ENCODE data around the gene ALKBH2.

Gene ALKBH2

GRCh38 chr12:109093022-109093918 lies at the start of gene ALKBH2:
TSS of gene ALKBH2 (minus strand) at chr12:109093472. CDS start at chr12:109092786, 686 bp downstream.
- DNase-seq (ENCODE audit: low read depth), result peak; percentile 92

GRCh38 chr12:109140560-109140959 lies 47.3 kb upstream of the ALKBH2 start:
- DNase-seq (ENCODE audit: low read depth), result no peak

DNA sequence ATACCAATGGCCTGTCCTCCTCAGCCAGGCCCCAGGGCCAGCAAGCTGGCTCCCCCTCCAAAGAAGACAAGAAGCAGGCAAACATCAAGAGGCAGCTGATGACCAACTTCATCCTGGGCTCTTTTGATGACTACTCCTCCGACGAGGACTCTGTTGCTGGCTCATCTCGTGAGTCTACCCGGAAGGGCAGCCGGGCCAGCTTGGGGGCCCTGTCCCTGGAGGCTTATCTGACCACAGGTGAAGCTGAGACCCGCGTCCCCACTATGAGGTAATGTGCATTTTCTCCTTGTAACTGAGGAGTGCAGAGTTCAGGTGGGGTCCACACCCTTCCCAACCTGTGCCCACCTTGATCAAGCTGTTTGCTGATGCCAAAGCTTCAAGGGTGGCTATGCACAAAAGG lies 46.5 kb upstream of the ALKBH2 start:
- no peak for DNase-seq (ENCODE audit: low read depth)

- DNase-seq (ENCODE audit: low read depth), result no peak
Observed at GRCh38 chr12:109139360-109139759, 46.1 kb upstream of the ALKBH2 start.

- no peak for DNase-seq (ENCODE audit: low read depth)
Observed at GRCh38 chr12:109137055-109137454, 43.8 kb upstream of the ALKBH2 start.

- no peak for DNase-seq (ENCODE audit: low read depth)
Observed at GRCh38 chr12:109134186-109134917, 41.1 kb upstream of the ALKBH2 start.

DNA sequence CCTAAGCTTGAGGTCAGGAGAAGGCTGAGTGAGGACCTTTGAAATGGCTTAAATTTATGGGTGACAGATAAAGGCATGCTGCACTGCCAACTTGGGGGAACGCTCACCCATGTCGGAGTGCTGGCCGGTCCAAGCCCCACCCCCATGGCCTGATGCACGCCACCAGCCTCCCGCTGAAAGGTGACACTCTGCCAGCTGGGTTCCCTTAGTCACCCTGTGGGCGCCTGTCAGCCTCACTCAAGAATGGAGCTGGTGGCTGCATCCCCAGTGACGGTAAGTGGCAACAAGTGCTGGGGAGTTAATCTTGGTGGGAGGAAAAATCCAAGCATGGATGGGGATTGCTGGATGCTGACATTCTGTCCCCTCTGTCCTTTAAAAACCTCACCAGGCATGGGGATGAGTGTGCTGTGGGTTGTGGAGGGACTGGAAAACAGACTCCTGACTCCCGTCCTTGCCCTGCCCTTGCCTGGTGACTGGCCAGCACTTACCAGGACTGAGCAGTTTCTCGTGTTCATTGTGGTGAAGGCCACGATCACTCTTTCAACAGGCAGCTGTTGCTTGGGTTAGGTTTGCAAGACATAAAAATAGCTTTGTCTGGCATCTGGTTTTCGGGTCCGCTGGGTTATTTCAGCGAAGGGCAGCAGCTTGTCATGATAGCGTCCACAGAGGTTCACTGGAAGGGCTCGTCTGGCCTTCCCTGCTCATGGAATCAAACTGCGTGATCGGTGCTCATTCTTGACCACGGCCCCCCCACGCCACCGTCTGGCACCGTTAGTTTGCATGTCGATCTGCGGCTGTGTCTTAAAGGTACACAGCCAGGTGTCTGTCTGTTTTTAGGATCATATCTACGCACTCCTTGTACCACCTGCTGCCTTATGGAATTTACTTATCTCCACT lies 38.1 kb upstream of the ALKBH2 start:
- DNase-seq (ENCODE audit: low read depth), result no peak

- no peak for DNase-seq (ENCODE audit: low read depth)
Observed at GRCh38 chr12:109130297-109131153, 37.3 kb upstream of the ALKBH2 start.

DNA sequence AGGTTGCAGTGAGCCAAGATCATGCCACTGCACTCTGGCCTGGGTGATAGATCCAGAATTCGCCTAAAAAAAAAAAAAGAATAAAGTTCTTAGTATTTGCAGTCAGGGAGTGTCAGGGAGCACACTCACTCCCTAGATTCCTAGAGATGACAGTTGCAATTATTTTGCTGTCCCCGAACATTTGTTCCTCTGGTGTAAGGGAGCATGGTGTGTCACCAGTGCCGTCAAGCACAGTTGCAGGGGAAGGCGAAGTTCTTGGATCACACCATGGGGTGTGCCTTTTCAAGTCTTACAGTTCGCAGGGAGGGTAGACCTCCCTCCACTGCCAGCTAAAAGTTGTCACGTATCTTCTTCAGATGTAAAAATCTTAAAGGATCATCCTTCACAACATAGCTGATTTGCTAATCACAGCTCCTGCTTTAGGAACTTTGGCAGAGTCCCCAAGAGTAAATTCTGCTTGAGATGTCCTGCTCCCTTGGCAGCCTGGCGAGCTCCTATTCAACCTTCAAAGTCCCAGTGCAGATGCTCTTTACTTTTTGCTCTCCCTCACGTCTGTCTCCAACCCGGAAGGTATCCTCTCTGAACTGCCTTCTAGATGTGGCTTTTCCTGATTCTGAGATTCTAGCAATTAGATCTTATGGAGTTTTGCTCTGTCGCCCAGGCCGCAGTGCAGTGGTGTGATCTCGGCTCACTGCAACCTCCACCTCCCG lies 34.4 kb upstream of the ALKBH2 start:
- no peak for DNase-seq (ENCODE audit: low read depth)

DNA sequence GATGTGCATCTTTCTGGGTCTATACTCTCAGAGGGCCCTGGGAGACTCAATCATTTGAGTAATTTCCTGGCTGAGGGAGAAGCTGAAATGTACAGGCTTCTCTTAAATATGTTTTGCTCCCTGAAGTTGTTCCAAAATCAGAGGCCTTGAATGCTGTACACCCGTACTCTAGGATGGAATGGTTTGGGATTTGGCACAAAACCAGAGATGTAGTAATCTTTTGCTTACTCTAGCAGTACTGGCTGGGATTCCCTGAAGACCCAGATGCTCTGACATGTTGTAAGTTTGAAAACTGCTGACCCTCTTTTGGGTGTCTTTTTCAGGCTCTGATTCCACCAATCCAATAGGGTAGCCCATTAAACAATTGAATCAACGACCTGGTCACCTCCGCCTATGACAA lies 33.5 kb upstream of the ALKBH2 start:
- DNase-seq (ENCODE audit: low read depth), result no peak

GRCh38 chr12:109125791-109126190 lies 32.5 kb upstream of the ALKBH2 start:
- DNase-seq (ENCODE audit: low read depth), result no peak

DNA sequence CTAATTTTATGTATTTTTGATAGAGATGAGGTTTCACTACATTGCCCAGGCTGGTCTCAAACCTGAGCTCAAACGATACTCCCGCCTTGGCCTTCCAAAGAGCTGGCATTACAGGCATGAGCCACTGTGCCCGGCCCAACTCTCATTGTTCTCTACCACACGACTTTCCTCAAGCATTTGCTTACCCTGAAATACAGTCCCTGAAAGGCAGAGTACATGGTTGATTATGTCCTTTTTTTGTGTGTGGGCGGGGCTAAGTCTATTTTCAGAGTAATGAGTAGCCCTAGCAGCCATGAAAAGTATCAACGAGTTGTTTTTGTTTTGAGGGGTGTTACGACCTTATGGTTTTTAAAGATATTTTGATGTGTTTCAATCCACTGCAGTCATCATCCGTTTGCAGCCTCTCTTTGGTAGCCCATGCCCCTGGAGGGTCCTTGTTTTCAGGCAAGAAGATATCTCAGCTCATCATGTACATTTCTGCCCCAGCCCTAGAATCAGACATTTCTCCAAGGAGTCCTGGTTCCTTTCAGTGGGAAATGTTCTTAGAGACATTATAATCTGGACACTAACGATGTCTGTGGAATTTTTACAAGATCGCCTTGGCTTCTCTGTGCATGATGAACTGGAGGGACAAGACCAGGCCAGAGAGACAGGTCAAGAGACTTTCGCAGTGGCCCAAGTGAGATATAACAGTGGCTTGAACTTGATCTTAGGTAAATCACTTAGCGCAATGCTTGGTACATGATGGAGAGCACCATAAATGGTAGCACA lies 31.8 kb upstream of the ALKBH2 start:
- DNase-seq (ENCODE audit: low read depth), result no peak

GRCh38 chr12:109121346-109121880 lies 28.1 kb upstream of the ALKBH2 start:
- DNase-seq (ENCODE audit: low read depth), result no peak

GRCh38 chr12:109120557-109120956 lies 27.3 kb upstream of the ALKBH2 start:
- DNase-seq (ENCODE audit: low read depth), result no peak

GRCh38 chr12:109120095-109120494 lies 26.8 kb upstream of the ALKBH2 start:
- DNase-seq (ENCODE audit: low read depth), result no peak

DNA sequence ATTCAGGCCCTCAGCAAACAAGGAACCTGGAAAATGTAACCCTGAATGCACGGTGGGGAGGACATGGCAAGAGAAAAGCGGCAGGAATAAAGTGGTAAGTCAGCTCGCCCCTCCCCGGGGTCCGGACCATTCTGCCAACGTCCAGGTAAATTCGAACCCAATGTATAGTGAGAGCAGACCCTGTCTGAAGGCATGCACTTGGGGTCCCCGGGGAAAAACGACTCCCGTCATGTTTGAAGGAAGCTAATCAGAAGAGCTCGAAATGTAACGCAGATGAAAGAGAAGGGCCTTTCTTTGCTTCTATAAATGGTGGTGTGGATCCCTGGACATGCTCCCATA lies 23.3 kb upstream of the ALKBH2 start:
- no peak for DNase-seq (ENCODE audit: low read depth)

- no peak for DNase-seq (ENCODE audit: low read depth)
Observed at GRCh38 chr12:109115758-109116610, 22.7 kb upstream of the ALKBH2 start, which contains the start of gene ACACB. TSS of gene ACACB (plus strand) at chr12:109116587. CDS start at chr12:109139406, 22,819 bp downstream.

DNA sequence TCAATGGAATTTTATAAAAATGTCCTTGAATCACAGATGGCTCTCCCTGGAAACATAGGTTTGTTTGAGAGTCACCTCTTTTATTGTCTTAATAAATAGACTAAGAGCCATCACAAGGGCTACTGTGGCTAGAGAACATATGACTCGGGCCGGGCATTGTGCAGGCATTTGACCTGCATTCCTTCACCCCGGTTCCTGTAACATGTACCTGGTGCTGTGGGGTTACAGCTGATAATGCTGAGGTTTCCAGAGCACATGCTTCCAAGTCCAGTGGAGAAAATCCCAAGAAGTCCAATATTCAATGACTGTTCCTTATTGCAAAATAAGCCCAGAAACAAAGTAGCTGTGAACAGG lies 22.1 kb upstream of the ALKBH2 start:
- no peak for DNase-seq (ENCODE audit: low read depth)

GRCh38 chr12:109114644-109115043 lies 21.4 kb upstream of the ALKBH2 start:
- no peak for DNase-seq (ENCODE audit: low read depth)
